Measurements from ENCODE around the gene PHF2. TPM values are rescaled to one million over a fixed set of nuclear protein-coding genes. Genes with fewer than 3 reads are reported as not detected.

The PHF2 gene
- total RNA-seq, 1 experiment from 2014 or later, result 17.4 TPM

GRCh38 chr9:93663877-93664548, 87.6 kb downstream of the PHF2 start:
- Histone ChIP-seq H2AFZ (ENCODE audit: low read length) (no peak overlapping the region), H2BK5ac (ENCODE audit: insufficient read length, low read length) (no peak overlapping the region), H3K23me2 (ENCODE audit: insufficient read length, low read depth, low read length, poor library complexity, severe bottlenecking) (no peaks in the 10 kb centered on the region), H2AK5ac (ENCODE audit: insufficient read length, low read length) (no peak overlapping the region), H3K9ac (ENCODE audit: extremely low read depth, insufficient read length, low read length) (no peak overlapping the region), H2BK12ac (ENCODE audit: insufficient read length, low read depth, low read length) (no peak overlapping the region), H3K79me1 (ENCODE audit: insufficient read depth, low read depth, low read length, poor library complexity, severe bottlenecking) (no peaks in the 10 kb centered on the region), H4K91ac (ENCODE audit: insufficient read length, low read depth, low read length) (no peak overlapping the region), H3T11ph (ENCODE audit: low read length) (no peak overlapping the region), H3K27ac (ENCODE audit: insufficient read length, low read depth, low read length) (no peak overlapping the region), H3K27me3 (ENCODE audit: insufficient read depth, low read length) (no peaks in the 10 kb centered on the region), H4K5ac (ENCODE audit: insufficient read length, low read depth, low read length) (no peak overlapping the region), H3K18ac (ENCODE audit: insufficient read length, low read depth, low read length) (no peak overlapping the region), H3K9me3 (ENCODE audit: control insufficient read depth, low read depth, low read length) (no peaks in the 10 kb centered on the region), H4K20me1 (ENCODE audit: control insufficient read depth, insufficient read depth, insufficient read length) (no peaks in the 10 kb centered on the region), H3K4me1 (ENCODE audit: insufficient read depth, low read length) (no peaks in the 10 kb centered on the region), H3K23ac (ENCODE audit: insufficient read length, low read depth, low read length) (no peak overlapping the region), H2BK15ac (ENCODE audit: low read depth, low read length) (no peak overlapping the region), H3K4me2 (ENCODE audit: insufficient read depth, insufficient read length, low read length) (no peak overlapping the region), H2BK120ac (ENCODE audit: low read depth, low read length, poor library complexity, severe bottlenecking) (no peak overlapping the region), H4K8ac (replicated peaks; ENCODE audit: insufficient read length, low read depth, low read length) (no peak overlapping the region), H2BK20ac (ENCODE audit: low read depth, low read length, poor library complexity, severe bottlenecking) (no peak overlapping the region), H3K14ac (ENCODE audit: insufficient read depth, low read length) (no peak overlapping the region), H3K79me2 (ENCODE audit: insufficient read depth, low read length) (no peaks in the 10 kb centered on the region), H3K4ac (ENCODE audit: low read depth, low read length) (no peak overlapping the region), H3K56ac (ENCODE audit: insufficient read length, low read depth, low read length) (no peak overlapping the region)
- Mint-ChIP-seq H3K36me3 (ENCODE audit: insufficient read depth in 1 of 3, low read depth in 3 of 3) (peaks cover 4 to 27% (median 6%) of the 10 kb centered on the region in 3 experiments; a peak in 5 of 7 replicates), H3K4me3 (no peak overlapping the region), H3K4me1 (peaks cover 0 to 11% of the 10 kb centered on the region in 2 experiments; a peak in 2 of 4 replicates), H3K27ac (peak overlapping the region in 1 of 3 experiments; percentile 49; a peak in 1 of 7 replicates), H3K27me3 (ENCODE audit: low read depth) (no peaks in the 10 kb centered on the region), H3K9me3 (no peaks in the 10 kb centered on the region)
- no peak for TF ChIP-seq CTCF (conservative IDR thresholded peaks at IDR 0.05)
- no peak for DNase-seq
- WGBS (ENCODE audit: extremely low coverage, insufficient read length, low lambda C conversion rate), result no CpG with 5 or more reads among the region's 16 CpGs

All from H9 (cell line).